ENCODE results near the gene NDUFB3.

NDUFB3 gene

GRCh38 chr2:201072201-201072530 is 365 bp downstream of the NDUFB3 start:
- Histone ChIP-seq H3K27me3 (ENCODE audit: insufficient read depth, poor library complexity, severe bottlenecking) (no peaks in the 10 kb centered on the region), H3K27ac (replicated peaks) (peak overlapping the region; percentile 96), H3K4me3 (replicated peaks; ENCODE audit: insufficient read depth, low read length) (peak overlapping the region; percentile 84)
- peak; percentile 3 for TF ChIP-seq REST (IDR thresholded peaks at IDR 0.05; ENCODE audit: insufficient replicate concordance, low read depth)
- TF ChIP-seq GABPA (IDR thresholded peaks at IDR 0.05; ENCODE audit: low read depth), result no peak
- DNase-seq (ENCODE audit: low read depth in 1 of 2, low spot score in 1 of 2), result no peak

GRCh38 chr2:201073071-201073470 is 1.3 kb downstream of the NDUFB3 start:
- H3K4me3 ChIP-seq (replicated peaks; ENCODE audit: insufficient read depth, low read length), result no peak overlapping the region
- no peak for DNase-seq (ENCODE audit: low read depth in 1 of 2, low spot score in 1 of 2)

GRCh38 chr2:201074996-201075395 is 3.2 kb downstream of the NDUFB3 start:
- DNase-seq (ENCODE audit: low read depth in 1 of 2, low spot score in 1 of 2), result no peak
- TF ChIP-seq GABPA (IDR thresholded peaks at IDR 0.05; ENCODE audit: low read depth) (no peak), SPI1 (IDR thresholded peaks at IDR 0.05; ENCODE audit: borderline replicate concordance, low read depth) (no peak), POLR2AphosphoS5 (IDR thresholded peaks at IDR 0.05; ENCODE audit: low read depth) (no peak), REST (IDR thresholded peaks at IDR 0.05; ENCODE audit: insufficient replicate concordance, low read depth) (no peak), CTCF (IDR thresholded peaks at IDR 0.05; ENCODE audit: insufficient read depth, low read length) (no peak)
- H3K4me3 ChIP-seq (replicated peaks; ENCODE audit: insufficient read depth, low read length), result no peak overlapping the region
- H3K27ac ChIP-seq (replicated peaks), result no peak overlapping the region
- H3K27me3 ChIP-seq (ENCODE audit: insufficient read depth, poor library complexity, severe bottlenecking), result no peaks in the 10 kb centered on the region

More at GRCh38 chr2:201073071-201073470, 1.3 kb downstream of the NDUFB3 start:
- H3K27ac ChIP-seq (replicated peaks), result no peak overlapping the region; the same call in 1 of the 2 replicates
- TF ChIP-seq SPI1 (IDR thresholded peaks at IDR 0.05; ENCODE audit: borderline replicate concordance, low read depth) (no peak), POLR2AphosphoS5 (IDR thresholded peaks at IDR 0.05; ENCODE audit: low read depth) (no peak), CTCF (IDR thresholded peaks at IDR 0.05; ENCODE audit: insufficient read depth, low read length) (no peak), GABPA (IDR thresholded peaks at IDR 0.05; ENCODE audit: low read depth) (no peak), REST (IDR thresholded peaks at IDR 0.05; ENCODE audit: insufficient replicate concordance, low read depth) (no peak)
- no peaks in the 10 kb centered on the region for H3K27me3 ChIP-seq (ENCODE audit: insufficient read depth, poor library complexity, severe bottlenecking)

- DNase-seq (ENCODE audit: low read depth in 1 of 2, low spot score in 1 of 2), result no peak
- H3K4me3 ChIP-seq (replicated peaks; ENCODE audit: insufficient read depth, low read length), result no peak overlapping the region
- no peak overlapping the region for H3K27ac ChIP-seq (replicated peaks)
- H3K27me3 ChIP-seq (ENCODE audit: insufficient read depth, poor library complexity, severe bottlenecking), result no peaks in the 10 kb centered on the region
- TF ChIP-seq CTCF (IDR thresholded peaks at IDR 0.05; ENCODE audit: insufficient read depth, low read length) (no peak), REST (IDR thresholded peaks at IDR 0.05; ENCODE audit: insufficient replicate concordance, low read depth) (no peak), SPI1 (IDR thresholded peaks at IDR 0.05; ENCODE audit: borderline replicate concordance, low read depth) (no peak), POLR2AphosphoS5 (IDR thresholded peaks at IDR 0.05; ENCODE audit: low read depth) (no peak), GABPA (IDR thresholded peaks at IDR 0.05; ENCODE audit: low read depth) (no peak)
Measured at GRCh38 chr2:201084863-201085262, 13.1 kb downstream of the NDUFB3 start.
